Measurements from ENCODE around the gene ACOT6. TPM values are rescaled to one million over a fixed set of nuclear protein-coding genes. Genes with fewer than 3 reads are reported as not detected.

The ACOT6 gene
- total and polyA plus RNA-seq, 2 donors (not counting 3 experiments of a cell fraction or from before 2014, with no cell fraction given) = not detected

- no peak overlapping the region for H3K27ac ChIP-seq (ENCODE audit: insufficient read depth, low read depth, low read length)
- H3K4me1 ChIP-seq (ENCODE audit: control insufficient read depth, extremely low read depth, insufficient read depth, low read length) = peaks cover 9% of the 10 kb centered on the region
- H3K79me2 ChIP-seq (ENCODE audit: control insufficient read depth, insufficient read depth, low read length) = no peaks in the 10 kb centered on the region
- TF ChIP-seq GATA2 (IDR thresholded peaks at IDR 0.05; ENCODE audit: insufficient read depth, insufficient read length, low read depth, low read length) (no peak), EZH2 (IDR thresholded peaks at IDR 0.05; ENCODE audit: borderline replicate concordance, low read depth, low read length, severe bottlenecking) (no peak), MYC (IDR thresholded peaks at IDR 0.05; ENCODE audit: low read depth, low read length) (no peak), CTCF (IDR thresholded peaks at IDR 0.05; ENCODE audit: extremely low read depth in 1 of 2, insufficient read depth in 1 of 2, low read depth in 1 of 2, low read length in 2 of 2) (no peak), POLR2A (IDR thresholded peaks at IDR 0.05; ENCODE audit: low read depth, low read length) (no peak), FOS (IDR thresholded peaks at IDR 0.05; ENCODE audit: borderline replicate concordance, insufficient read depth, low read length) (no peak), POLR2AphosphoS5 (IDR thresholded peaks at IDR 0.05; ENCODE audit: insufficient read depth, low read depth, low read length) (no peak), JUN (IDR thresholded peaks at IDR 0.05; ENCODE audit: borderline replicate concordance, insufficient read depth, insufficient read length, low read depth) (no peak), MAX (IDR thresholded peaks at IDR 0.05; ENCODE audit: insufficient read depth, insufficient read length) (no peak)
- H2AFZ ChIP-seq (ENCODE audit: low read depth, low read length) = no peak overlapping the region
- no peak overlapping the region for H3K4me2 ChIP-seq (ENCODE audit: insufficient read depth, low read length)
- H3K9me1 ChIP-seq (replicated peaks; ENCODE audit: control insufficient read depth, extremely low read depth, insufficient read depth, low read length) = no peaks in the 10 kb centered on the region
- H3K4me3 ChIP-seq (replicated peaks in 1 of 3; ENCODE audit: insufficient read depth in 1 of 3, low read depth in 1 of 3, low read length in 3 of 3) = no peak overlapping the region
- H3K36me3 ChIP-seq (ENCODE audit: control insufficient read depth in 2 of 2, extremely low read depth in 1 of 2, insufficient read depth in 2 of 2, low read length in 2 of 2) = no peaks in the 10 kb centered on the region
- POLR2A ChIA-PET = interaction anchor here (0.5 kb wide), 1 partner anchor 60 kb away, joined by 3 read pairs; no protein-coding TSS in a partner anchor
- CTCF ChIA-PET = interaction anchor here (1.1 to 6.2 kb wide), 3 partner anchors 11 to 120 kb away, joined by 4 to 149 read pairs (median 4); no protein-coding TSS in a partner anchor
- BruUV-seq (replicated peaks) = no TSS peak
- H3K9me3 ChIP-seq (replicated peaks; ENCODE audit: control insufficient read depth, insufficient read depth, low read length) = no peaks in the 10 kb centered on the region
- FAIRE-seq (no peak), DNase-seq (ENCODE audit: low read depth, low spot score) (no peak)
- intact Hi-C loops (cut with micrococcal nuclease) (no loop called here), dilution Hi-C loops (cut with MboI; ENCODE audit: extremely low pct_ligation_motif_present, low sequenced_read_pairs) (no loop called here)
- no peak overlapping the region for H3K9ac ChIP-seq (replicated peaks; ENCODE audit: extremely low read depth, insufficient read depth, low read length)
- no peaks in the 10 kb centered on the region for H3K27me3 ChIP-seq (ENCODE audit: control insufficient read depth in 2 of 2, insufficient read depth in 2 of 2, low read length in 2 of 2)
- no peaks in the 10 kb centered on the region for H4K20me1 ChIP-seq (replicated peaks; ENCODE audit: control insufficient read depth, extremely low read depth, insufficient read depth, low read length)
Observed at GRCh38 chr14:73630009-73630780, 17.9 kb downstream of the ACOT6 start.

Measured in endothelial cell of umbilical vein (primary cell).